HepG2 (cell line): ENCODE data around the gene TEKTIP1. TPM values are rescaled to one million over a fixed set of nuclear protein-coding genes. Genes with fewer than 3 reads are reported as not detected.

Source experiments
- ATAC-seq: fragments of 200-7000 bp; cut with Tn5 transposase; 3 replicates; pipeline ENCODE4 v1.9.1; 2020; ENCODE audit warnings: mild to moderate bottlenecking, moderate library complexity
- BruUV-seq: library from RNA; stranded (reverse); fragments of 400-500 nt; replicated peaks from 2 replicates; lab custom pipeline; 2021; lab: Mats Ljungman, UMichigan
- CTCF ChIA-PET: fragments of 300-600 bp; formaldehyde crosslinking; extraction: SDS; loops from one replicate; lab custom pipeline; 2021; ENCODE audit warnings: low total read pairs, inconsistent platforms, low intra/inter-chr PET ratio; lab: Yijun Ruan, JAX
- POLR2A ChIA-PET: fragments of 350-600 bp; sonication (Branson Sonifier 250); formaldehyde crosslinking; loops from one replicate; lab custom pipeline; 2020; ENCODE audit warnings: antibody characterized with exemption, inconsistent platforms; lab: Yijun Ruan, JAX
- DNase-seq: peaks from one replicate; pipeline ENCODE4 v3.0.0-alpha.2; 2015; ENCODE audit warnings: low spot score
- FAIRE-seq: peaks from 3 replicates; lab custom pipeline; 2011; peaks lifted over from hg19 to GRCh38; lab: Jason Lieb, UNC
- H2AFZ ChIP-seq: one replicate; pipeline ENCODE4 v1.6.1; 2011; ENCODE audit warnings: low read length, inconsistent platforms
- H3K27ac ChIP-seq: fragments of 300-600 bp; 3 replicates; pipeline ENCODE4 v1.8.0; 2011; ENCODE audit warnings: mixed run types, mild to moderate bottlenecking, mixed read lengths, low read length, inconsistent platforms; ENCODE audit not compliant: insufficient read depth; ENCODE audit errors: extremely low read length
- H3K27me3 ChIP-seq, 2 experiments: fragments of 200-600 bp in 1 of 2; 2 replicates in 1 of 2; 3 replicates in 1 of 2; pipeline versions ENCODE4 v1.6.0 to v1.8.0; 2011; ENCODE audit warnings: low read length in 2 of 2, mild to moderate bottlenecking in 2 of 2, moderate library complexity in 2 of 2, inconsistent platforms in 1 of 2; ENCODE audit not compliant: insufficient read depth in 2 of 2, control insufficient read depth in 1 of 2
- H3K36me3 ChIP-seq, 2 experiments: fragments of 200-600 bp in 1 of 2; replicated peaks in 1 of 2; 2 replicates in 1 of 2; 3 replicates in 1 of 2; pipeline versions ENCODE4 v1.5.1 to v1.8.0; 2011; ENCODE audit warnings: low read length in 2 of 2, inconsistent platforms in 1 of 2; ENCODE audit not compliant: insufficient read depth in 2 of 2, control insufficient read depth in 1 of 2
- H3K4me1 ChIP-seq: 2 replicates; pipeline ENCODE4 v1.5.1; 2012; ENCODE audit warnings: low read length, inconsistent platforms; ENCODE audit not compliant: insufficient read depth
- H3K4me2 ChIP-seq: 2 replicates; pipeline ENCODE4 v1.6.0; 2011; ENCODE audit warnings: low read depth, low read length, inconsistent platforms
- H3K4me3 ChIP-seq, 3 experiments: fragments of 200-600 bp in 1 of 3; sonication (generic), shearing (Covaris generic) in 1 of 3; replicated peaks in 1 of 3; 2 replicates each; pipeline ENCODE4 v1.5.1; 2011 to 2016; ENCODE audit warnings: low read length in 3 of 3, inconsistent platforms in 2 of 3, low read depth in 2 of 3, mild to moderate bottlenecking in 2 of 3, control low read depth in 1 of 3, mixed read lengths in 1 of 3; ENCODE audit not compliant: insufficient read depth in 1 of 3
- H3K79me2 ChIP-seq: one replicate; pipeline ENCODE4 v1.6.1; 2011; ENCODE audit warnings: low read length, inconsistent platforms; ENCODE audit not compliant: insufficient read depth
- H3K9ac ChIP-seq: 2 replicates; pipeline ENCODE4 v1.6.0; 2011; ENCODE audit warnings: mild to moderate bottlenecking, low read depth, low read length, inconsistent platforms; ENCODE audit not compliant: insufficient read depth
- H3K9me3 ChIP-seq: 2 replicates; pipeline ENCODE4 v1.5.1; 2012; ENCODE audit warnings: mild to moderate bottlenecking, low read length
- H4K20me1 ChIP-seq: 2 replicates; pipeline ENCODE4 v1.6.0; 2011; ENCODE audit warnings: inconsistent platforms, mild to moderate bottlenecking, low read length, moderate library complexity; ENCODE audit not compliant: insufficient read depth
- GATAD2A ChIP-seq: IDR thresholded peaks from 2 replicates; pipeline ENCODE4 v1.6.1; 2016
- HCFC1 ChIP-seq: fragments of 150-350 bp; IDR thresholded peaks from 2 replicates; pipeline ENCODE4 v1.6.1; 2014; ENCODE audit warnings: low read depth, low read length
- NR2F6 ChIP-seq, 2 experiments: IDR thresholded peaks; 2 replicates each; pipeline ENCODE4 v1.6.1; 2016; ENCODE audit warnings: antibody characterized with exemption in 1 of 2, mild to moderate bottlenecking in 1 of 2
- PHF8 ChIP-seq: sonication (generic); formaldehyde crosslinking; IDR thresholded peaks from 2 replicates; pipeline ENCODE4 v1.5.0; 2020; ENCODE audit warnings: missing genetic modification reagents
- RBFOX2 ChIP-seq: fragments of 200-400 bp; formaldehyde crosslinking; IDR thresholded peaks from 2 replicates; pipeline ENCODE4 v1.6.1; 2017; ENCODE audit warnings: low read depth, mild to moderate bottlenecking, low read length
- SOX5 ChIP-seq: IDR thresholded peaks from 2 replicates; pipeline ENCODE4 v1.6.1; 2016; ENCODE audit warnings: borderline replicate concordance
- XBP1 ChIP-seq: sonication (generic); formaldehyde crosslinking; IDR thresholded peaks from 2 replicates; pipeline ENCODE4 v1.5.0; 2020; ENCODE audit warnings: missing genetic modification reagents
- ZNF124 ChIP-seq: sonication (generic); formaldehyde crosslinking; IDR thresholded peaks from 2 replicates; pipeline ENCODE4 v1.4.0; 2020; ENCODE audit warnings: missing genetic modification reagents
- ZNF235 ChIP-seq: sonication (generic); formaldehyde crosslinking; IDR thresholded peaks from 2 replicates; pipeline ENCODE4 v1.8.1; 2023; ENCODE audit warnings: mild to moderate bottlenecking, missing genetic modification reagents, borderline replicate concordance
- ZNF75D ChIP-seq: sonication (generic); formaldehyde crosslinking; IDR thresholded peaks from 2 replicates; pipeline ENCODE4 v1.8.1; 2023; ENCODE audit warnings: missing genetic modification reagents, mild to moderate bottlenecking, borderline replicate concordance
- ZNF768 ChIP-seq: sonication (generic); formaldehyde crosslinking; IDR thresholded peaks from 2 replicates; pipeline ENCODE4 v1.4.0; 2020; ENCODE audit warnings: missing genetic modification reagents
- WGBS: methylation state at CpG from one replicate; pipeline ENCODE4 v1.1.6; 2017; ENCODE audit warnings: low lambda C conversion rate; 5-methylcytosine and 5-hydroxymethylcytosine counted together
- in situ Hi-C: cut with HindIII; loops from 2 replicates; pipeline ENCODE4 v1.10.0; 2017; ENCODE audit warnings: low pct_unique_long_range_greater_than_20kb; ENCODE audit not compliant: extremely low pct_ligation_motif_present
- intact Hi-C: fragments of 100-400 bp; cut with micrococcal nuclease; formaldehyde crosslinking; loops from one replicate; pipeline ENCODE4 v1.10.0; 2022; ENCODE audit not compliant: unreplicated experiment
- polyA plus RNA-seq, 8 experiments: library from polyadenylated mRNA; depleted of rRNA in 3 of 8; stranded (reverse) in 7 of 8; unstranded in 1 of 8; fragments of >200 nt; fragmentation: Illumina TruSeq in 4 of 8; extraction: Trizol in 4 of 8; gene quantifications; 2 replicates each; pipeline versions ENCODE4 v1.2.1 to v1.2.3, GENCODE V29; 2011 to 2016; ENCODE audit warnings: low read depth in 4 of 8, missing spikeins in 1 of 8, mixed read lengths in 1 of 8; ENCODE audit not compliant: insufficient read depth in 1 of 8
- total RNA-seq, 5 experiments: library from RNA; depleted of rRNA; stranded (reverse); fragments of >200 nt; fragmentation: Illumina TruSeq; extraction: Trizol; gene quantifications; 2 replicates each; pipeline ENCODE4 v1.2.3, GENCODE V29; 2016; ENCODE audit warnings: low read depth in 1 of 5
- TF ChIP-seq, protein P1 (sequence below): sonication (generic); formaldehyde crosslinking; IDR thresholded peaks from 2 replicates; pipeline ENCODE4 v1.4.0; 2020; ENCODE audit warnings: missing genetic modification reagents, low read depth, mild to moderate bottlenecking, borderline replicate concordance
- TF ChIP-seq, protein P2 (sequence below): sonication (generic); formaldehyde crosslinking; IDR thresholded peaks from 2 replicates; pipeline ENCODE4 v1.8.0; 2022; ENCODE audit warnings: missing genetic modification reagents, mild to moderate bottlenecking, inconsistent platforms, borderline replicate concordance
- TF ChIP-seq, protein P3 (sequence below): sonication (generic); formaldehyde crosslinking; IDR thresholded peaks from 2 replicates; pipeline ENCODE4 v1.9.0; 2022; ENCODE audit warnings: missing genetic modification reagents, mild to moderate bottlenecking, borderline replicate concordance
- TF ChIP-seq, protein P4 (sequence below): sonication (generic); formaldehyde crosslinking; IDR thresholded peaks from 2 replicates; pipeline ENCODE4 v1.4.0; 2020; ENCODE audit warnings: missing genetic modification reagents, borderline replicate concordance
- TF ChIP-seq, protein P5 (sequence below): sonication (generic); formaldehyde crosslinking; IDR thresholded peaks from 2 replicates; pipeline ENCODE4 v1.4.0; 2020; ENCODE audit warnings: missing genetic modification reagents

TEKTIP1 gene
- total and polyA plus RNA-seq, 2 of the 13 experiments (the other 11 are each of a cell fraction or from before 2014, with no cell fraction given) = not detected

DNA sequence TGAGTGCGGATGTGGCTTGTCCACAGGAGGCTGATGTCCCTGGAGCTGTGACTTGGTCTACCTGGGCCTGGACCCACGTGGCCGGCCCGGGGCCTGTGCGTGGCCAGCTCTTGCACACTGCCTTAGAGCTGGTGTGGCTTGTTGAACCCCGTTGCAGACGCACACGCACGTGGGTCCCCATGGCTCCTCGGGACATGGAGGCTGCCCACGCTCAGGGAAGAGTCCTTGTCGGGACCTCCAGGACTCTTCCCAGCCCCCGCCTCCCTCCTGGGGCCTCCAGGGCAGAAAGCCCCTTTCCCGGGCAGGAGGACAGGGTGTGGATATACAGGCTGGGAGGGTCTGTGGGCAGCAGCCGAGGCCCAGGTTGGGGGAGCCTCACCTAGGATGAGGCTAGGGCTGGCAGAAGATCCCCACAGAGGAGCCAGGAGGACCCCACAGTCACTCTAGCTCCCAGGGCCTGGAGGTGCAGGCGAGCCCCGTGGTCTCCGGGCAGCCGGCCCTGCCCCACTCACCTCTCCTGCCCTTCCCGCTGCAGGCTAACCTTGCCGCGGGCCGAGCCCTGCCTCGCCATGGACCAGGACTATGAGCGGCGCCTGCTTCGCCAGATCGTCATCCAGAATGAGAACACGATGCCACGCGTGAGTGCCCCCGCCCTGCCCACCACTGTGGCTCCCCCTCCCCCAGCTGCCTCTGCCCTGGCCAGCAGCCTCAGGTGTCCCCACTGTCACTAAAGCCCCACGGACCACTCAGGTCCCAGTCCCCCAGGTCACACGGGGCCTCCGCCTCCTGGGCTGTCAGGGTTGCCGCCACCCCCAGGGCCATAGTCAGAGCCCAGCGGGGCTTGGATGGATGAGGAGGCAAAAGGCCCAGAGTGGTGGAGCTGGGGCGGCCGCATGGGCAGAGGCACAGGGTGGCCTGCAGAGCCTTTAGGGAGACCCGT, 16.3 kb upstream of the TEKTIP1 start:
- ChIA-PET CTCF (no interaction called here), POLR2A (no interaction called here)
- peaks cover 28 to 57% of the 10 kb centered on the region in 2 experiments for H3K36me3 ChIP-seq
- 98% methylated on average over 21 of the region's 40 CpGs for WGBS
- H3K27me3 ChIP-seq = no peaks in the 10 kb centered on the region
- in situ Hi-C loops (no loop called here), intact Hi-C loops (no loop called here)
- H3K4me3 ChIP-seq = no peak overlapping the region
- H3K79me2 ChIP-seq = peaks cover 22% of the 10 kb centered on the region
- DNase-seq (no peak), FAIRE-seq (no peak), ATAC-seq (no peak)
- no peak overlapping the region for H3K4me2 ChIP-seq
- H3K9ac ChIP-seq = no peak overlapping the region
- peaks cover 3% of the 10 kb centered on the region; the same call in 1 of the 2 replicates for H3K4me1 ChIP-seq
- BruUV-seq = no TSS peak
- no peak overlapping the region for H2AFZ ChIP-seq
- H4K20me1 ChIP-seq = peaks cover 14% of the 10 kb centered on the region; the same call in 1 of the 2 replicates
- H3K9me3 ChIP-seq = no peaks in the 10 kb centered on the region
- no peak overlapping the region for H3K27ac ChIP-seq
- TF ChIP-seq ZNF235 (CRISPR knock-in tag) = no peak
- TF ChIP-seq, protein P1, sequence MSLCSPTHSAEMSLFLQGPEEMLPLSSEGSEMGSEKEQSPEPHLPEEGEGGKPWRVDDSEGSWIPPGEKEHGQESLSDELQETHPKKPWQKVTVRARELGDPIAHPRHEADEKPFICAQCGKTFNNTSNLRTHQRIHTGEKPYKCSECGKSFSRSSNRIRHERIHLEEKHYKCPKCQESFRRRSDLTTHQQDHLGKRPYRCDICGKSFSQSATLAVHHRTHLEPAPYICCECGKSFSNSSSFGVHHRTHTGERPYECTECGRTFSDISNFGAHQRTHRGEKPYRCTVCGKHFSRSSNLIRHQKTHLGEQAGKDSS (CRISPR knock-in tag) = no peak
- TF ChIP-seq, protein P2, sequence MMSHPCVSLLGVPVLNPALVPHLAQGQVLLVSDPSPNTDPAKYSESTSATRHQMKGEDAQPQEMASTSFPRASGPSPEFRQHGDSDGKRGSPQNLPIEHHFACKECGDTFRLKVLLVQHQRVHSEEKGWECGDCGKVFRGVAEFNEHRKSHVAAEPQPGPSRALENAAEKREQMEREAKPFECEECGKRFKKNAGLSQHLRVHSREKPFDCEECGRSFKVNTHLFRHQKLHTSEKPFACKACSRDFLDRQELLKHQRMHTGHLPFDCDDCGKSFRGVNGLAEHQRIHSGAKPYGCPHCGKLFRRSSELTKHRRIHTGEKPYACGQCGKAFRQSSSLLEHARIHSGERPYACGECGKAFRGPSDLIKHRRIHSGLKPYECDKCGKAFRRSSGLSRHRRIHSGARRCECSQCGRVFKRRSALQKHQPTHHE = no peak
- TF ChIP-seq, protein P3, sequence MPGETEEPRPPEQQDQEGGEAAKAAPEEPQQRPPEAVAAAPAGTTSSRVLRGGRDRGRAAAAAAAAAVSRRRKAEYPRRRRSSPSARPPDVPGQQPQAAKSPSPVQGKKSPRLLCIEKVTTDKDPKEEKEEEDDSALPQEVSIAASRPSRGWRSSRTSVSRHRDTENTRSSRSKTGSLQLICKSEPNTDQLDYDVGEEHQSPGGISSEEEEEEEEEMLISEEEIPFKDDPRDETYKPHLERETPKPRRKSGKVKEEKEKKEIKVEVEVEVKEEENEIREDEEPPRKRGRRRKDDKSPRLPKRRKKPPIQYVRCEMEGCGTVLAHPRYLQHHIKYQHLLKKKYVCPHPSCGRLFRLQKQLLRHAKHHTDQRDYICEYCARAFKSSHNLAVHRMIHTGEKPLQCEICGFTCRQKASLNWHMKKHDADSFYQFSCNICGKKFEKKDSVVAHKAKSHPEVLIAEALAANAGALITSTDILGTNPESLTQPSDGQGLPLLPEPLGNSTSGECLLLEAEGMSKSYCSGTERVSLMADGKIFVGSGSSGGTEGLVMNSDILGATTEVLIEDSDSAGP (CRISPR knock-in tag) = no peak
- TF ChIP-seq RBFOX2 = 0 out of 2 replicates have a peak, but pooled peaks have one; percentile 17
- no peak for TF ChIP-seq XBP1 (CRISPR knock-in tag)
- TF ChIP-seq, protein P4, sequence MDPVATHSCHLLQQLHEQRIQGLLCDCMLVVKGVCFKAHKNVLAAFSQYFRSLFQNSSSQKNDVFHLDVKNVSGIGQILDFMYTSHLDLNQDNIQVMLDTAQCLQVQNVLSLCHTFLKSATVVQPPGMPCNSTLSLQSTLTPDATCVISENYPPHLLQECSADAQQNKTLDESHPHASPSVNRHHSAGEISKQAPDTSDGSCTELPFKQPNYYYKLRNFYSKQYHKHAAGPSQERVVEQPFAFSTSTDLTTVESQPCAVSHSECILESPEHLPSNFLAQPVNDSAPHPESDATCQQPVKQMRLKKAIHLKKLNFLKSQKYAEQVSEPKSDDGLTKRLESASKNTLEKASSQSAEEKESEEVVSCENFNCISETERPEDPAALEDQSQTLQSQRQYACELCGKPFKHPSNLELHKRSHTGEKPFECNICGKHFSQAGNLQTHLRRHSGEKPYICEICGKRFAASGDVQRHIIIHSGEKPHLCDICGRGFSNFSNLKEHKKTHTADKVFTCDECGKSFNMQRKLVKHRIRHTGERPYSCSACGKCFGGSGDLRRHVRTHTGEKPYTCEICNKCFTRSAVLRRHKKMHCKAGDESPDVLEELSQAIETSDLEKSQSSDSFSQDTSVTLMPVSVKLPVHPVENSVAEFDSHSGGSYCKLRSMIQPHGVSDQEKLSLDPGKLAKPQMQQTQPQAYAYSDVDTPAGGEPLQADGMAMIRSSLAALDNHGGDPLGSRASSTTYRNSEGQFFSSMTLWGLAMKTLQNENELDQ = no peak
- 0 out of 2 replicates have a peak, but pooled peaks have one; percentile 2 for TF ChIP-seq ZNF768 (CRISPR knock-in tag)
- TF ChIP-seq ZNF124 (CRISPR knock-in tag) = no peak
- TF ChIP-seq GATAD2A (CRISPR knock-in tag) = no peak
- no peak for TF ChIP-seq HCFC1
- no peak for TF ChIP-seq SOX5 (CRISPR knock-in tag)
- TF ChIP-seq ZNF75D (CRISPR knock-in tag) = no peak
- TF ChIP-seq PHF8 = no peak
- TF ChIP-seq, protein P5, sequence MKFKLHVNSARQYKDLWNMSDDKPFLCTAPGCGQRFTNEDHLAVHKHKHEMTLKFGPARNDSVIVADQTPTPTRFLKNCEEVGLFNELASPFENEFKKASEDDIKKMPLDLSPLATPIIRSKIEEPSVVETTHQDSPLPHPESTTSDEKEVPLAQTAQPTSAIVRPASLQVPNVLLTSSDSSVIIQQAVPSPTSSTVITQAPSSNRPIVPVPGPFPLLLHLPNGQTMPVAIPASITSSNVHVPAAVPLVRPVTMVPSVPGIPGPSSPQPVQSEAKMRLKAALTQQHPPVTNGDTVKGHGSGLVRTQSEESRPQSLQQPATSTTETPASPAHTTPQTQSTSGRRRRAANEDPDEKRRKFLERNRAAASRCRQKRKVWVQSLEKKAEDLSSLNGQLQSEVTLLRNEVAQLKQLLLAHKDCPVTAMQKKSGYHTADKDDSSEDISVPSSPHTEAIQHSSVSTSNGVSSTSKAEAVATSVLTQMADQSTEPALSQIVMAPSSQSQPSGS (CRISPR knock-in tag) = no peak
- TF ChIP-seq NR2F6 (IDR thresholded peaks at IDR 0.05) = no peak
- no peak for TF ChIP-seq NR2F6 (CRISPR knock-in tag; IDR thresholded peaks at IDR 0.05)
